VCaP (cell line): ENCODE results near the gene S100A8.

ENCODE experiments used
- H3K27ac ChIP-seq: fragments of 450-650 bp; 2 replicates; pipeline ENCODE4 v1.5.1; 2017
- CTCF ChIP-seq: fragments of 450-650 bp; conservative IDR thresholded peaks from 2 replicates; pipeline ENCODE4 v1.5.1; 2017; ENCODE audit warnings: mild to moderate bottlenecking, moderate library complexity

Gene S100A8

GRCh38 chr1:153345187-153346076 lies 45.4 kb downstream of the S100A8 start:
- TF ChIP-seq CTCF: no peak
- H3K27ac ChIP-seq: no peak overlapping the region

- TF ChIP-seq CTCF: no peak
- no peak overlapping the region for H3K27ac ChIP-seq
Measured at GRCh38 chr1:153344718-153345025, 46.2 kb downstream of the S100A8 start.

- no peak overlapping the region for H3K27ac ChIP-seq
- no peak for TF ChIP-seq CTCF
Measured at GRCh38 chr1:153343811-153344717, 46.8 kb downstream of the S100A8 start.

- H3K27ac ChIP-seq: no peak overlapping the region
- TF ChIP-seq CTCF: no peak
Measured at GRCh38 chr1:153343040-153343681, 47.7 kb downstream of the S100A8 start.

GRCh38 chr1:153342178-153342577 lies 48.7 kb downstream of the S100A8 start:
- no peak overlapping the region for H3K27ac ChIP-seq
- no peak for TF ChIP-seq CTCF

GRCh38 chr1:153341431-153341934 lies 49.4 kb downstream of the S100A8 start:
- TF ChIP-seq CTCF: no peak
- H3K27ac ChIP-seq: no peak overlapping the region

- TF ChIP-seq CTCF: no peak
- no peak overlapping the region for H3K27ac ChIP-seq
Measured at GRCh38 chr1:153340356-153340755, 50.5 kb downstream of the S100A8 start.
